AG09309 (cell line): ENCODE results near the gene ATAD3C.
"Not testable (repeated sequence)": the region's sequence is repeated elsewhere in the genome, so short reads cannot be mapped to it uniquely, and the experiment has no call there.

Source experiments
- DNase-seq: peaks from one replicate; pipeline ENCODE4 v3.0.0-alpha.2; 2010; ENCODE audit warnings: low read depth
- H3K4me3 ChIP-seq: 2 replicates; pipeline ENCODE4 v1.5.1; 2011; ENCODE audit warnings: mild to moderate bottlenecking, low read depth, low read length, moderate library complexity; ENCODE audit not compliant: control insufficient read depth
- CTCF ChIP-seq: IDR thresholded peaks from 2 replicates; pipeline ENCODE4 v1.5.1; 2011; ENCODE audit warnings: mild to moderate bottlenecking, low read depth, low read length, inconsistent platforms; ENCODE audit not compliant: insufficient read depth, control insufficient read depth; ENCODE audit errors: missing control alignments

The ATAD3C gene

GRCh38 chr1:1483714-1484113 is 34.2 kb downstream of the ATAD3C start:
- no peak for TF ChIP-seq CTCF
- no peak overlapping the region for H3K4me3 ChIP-seq

GRCh38 chr1:1484976-1485750 is 35.7 kb downstream of the ATAD3C start:
- DNase-seq, H3K4me3 ChIP-seq: not testable (repeated sequence)

More at GRCh38 chr1:1483714-1484113, 34.2 kb downstream of the ATAD3C start:
- no peak for DNase-seq

GRCh38 chr1:1485755-1486317 is 36.3 kb downstream of the ATAD3C start:
- H3K4me3 ChIP-seq, DNase-seq: not testable (repeated sequence)

- H3K4me3 ChIP-seq: no peak overlapping the region
- TF ChIP-seq CTCF: no peak
- no peak for DNase-seq
Measured at GRCh38 chr1:1487701-1488100, 38.2 kb downstream of the ATAD3C start.

- H3K4me3 ChIP-seq: no peak overlapping the region
- no peak for DNase-seq
- TF ChIP-seq CTCF: no peak
Measured at GRCh38 chr1:1489231-1489630, 39.7 kb downstream of the ATAD3C start.

GRCh38 chr1:1489861-1490260 is 40.4 kb downstream of the ATAD3C start:
- no peak for DNase-seq
- TF ChIP-seq CTCF: no peak
- no peak overlapping the region for H3K4me3 ChIP-seq

- TF ChIP-seq CTCF: no peak
- no peak overlapping the region for H3K4me3 ChIP-seq
- DNase-seq: no peak
Measured at GRCh38 chr1:1490633-1491230, 41.2 kb downstream of the ATAD3C start.

GRCh38 chr1:1491601-1492000 is 42.1 kb downstream of the ATAD3C start:
- no peak for TF ChIP-seq CTCF
- H3K4me3 ChIP-seq: no peak overlapping the region
- no peak for DNase-seq

- not testable (repeated sequence) for DNase-seq, H3K4me3 ChIP-seq
Measured at GRCh38 chr1:1494311-1494710, 44.8 kb downstream of the ATAD3C start.

GRCh38 chr1:1495461-1495975 is 46.0 kb downstream of the ATAD3C start:
- not testable (repeated sequence) for DNase-seq, H3K4me3 ChIP-seq
